ENCODE measurements around the gene MSMO1. TPM values are rescaled to one million over a fixed set of nuclear protein-coding genes. Genes with fewer than 3 reads are reported as not detected.

Gene MSMO1
- polyA plus RNA-seq, 1 experiment = 14.9 TPM

DNA sequence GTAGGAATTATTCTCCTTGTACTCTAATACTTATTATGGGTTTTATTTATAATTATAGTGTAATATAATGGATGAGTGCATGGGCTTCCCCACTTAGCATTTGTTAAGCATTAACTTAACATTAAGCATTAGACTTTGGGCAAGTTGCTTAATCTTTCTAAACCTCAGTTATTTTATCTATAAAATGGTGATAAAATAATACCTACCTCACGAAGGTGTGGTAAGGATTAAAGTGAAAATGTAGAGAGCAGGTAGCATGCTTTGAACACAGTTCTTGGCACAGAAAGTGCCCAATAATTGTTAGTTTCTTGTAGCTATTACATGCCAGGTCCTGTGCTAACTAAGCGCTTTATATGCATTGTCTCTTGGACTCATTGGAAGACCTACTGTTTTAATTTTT lies 2.6 kb downstream of the MSMO1 start:
- POLR2A ChIA-PET = interaction anchor here (0.6 kb wide), 2 partner anchors 17 to 46 kb away, joined by 3 to 12 read pairs; no protein-coding TSS in a partner anchor
- H3K36me3 ChIP-seq (ENCODE audit: control insufficient read depth, insufficient read depth, low read length) = no peaks in the 10 kb centered on the region

GRCh38 chr4:165330666-165331065 lies 3.2 kb downstream of the MSMO1 start:
- no peak for DNase-seq (ENCODE audit: low read depth)
- no peak for TF ChIP-seq CTCF (IDR thresholded peaks at IDR 0.05; ENCODE audit: insufficient read depth, low read depth, low read length)
- H3K36me3 ChIP-seq (ENCODE audit: control insufficient read depth, insufficient read depth, low read length) = no peaks in the 10 kb centered on the region
- H3K4me3 ChIP-seq (ENCODE audit: low read depth, low read length) = no peak overlapping the region
- ChIA-PET CTCF (interaction anchor here (0.9 to 1.0 kb wide), 2 partner anchors 28 to 49 kb away, joined by 3 to 4 read pairs; partner anchors contain the start of gene CPE), POLR2A (no interaction called here)
- no peaks in the 10 kb centered on the region for H3K27me3 ChIP-seq (ENCODE audit: control insufficient read depth, insufficient read depth, low read length)

More for the DNA sequence above, 2.6 kb downstream of the MSMO1 start:
- no peak overlapping the region for H3K4me3 ChIP-seq (ENCODE audit: low read depth, low read length)
- TF ChIP-seq CTCF (IDR thresholded peaks at IDR 0.05; ENCODE audit: insufficient read depth, low read depth, low read length) = no peak
- no peak for DNase-seq (ENCODE audit: low read depth)
- CTCF ChIA-PET = interaction anchor here (1.0 kb wide), 1 partner anchor 29 kb away, joined by 3 read pairs; no protein-coding TSS in a partner anchor
- no peaks in the 10 kb centered on the region for H3K27me3 ChIP-seq (ENCODE audit: control insufficient read depth, insufficient read depth, low read length)

DNA sequence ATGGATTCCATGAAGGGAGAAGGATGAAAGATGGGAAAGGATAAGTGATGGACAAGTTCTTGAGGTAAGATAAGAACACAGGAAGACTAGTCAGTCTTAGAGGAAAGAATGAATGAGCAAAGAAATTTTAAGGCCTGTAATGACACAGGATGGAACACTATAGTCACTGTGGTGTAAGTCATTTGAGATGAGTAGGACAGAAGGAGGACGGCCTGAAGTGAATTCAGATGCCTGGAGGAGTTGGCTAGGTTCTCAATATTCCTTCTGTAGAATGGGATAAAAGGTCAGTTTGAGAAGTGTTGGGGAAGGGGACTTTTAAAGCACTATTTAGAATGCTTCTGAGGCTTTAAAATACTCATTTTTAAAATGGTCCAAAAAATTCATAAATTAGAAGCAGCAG lies 3.9 kb downstream of the MSMO1 start:
- no peaks in the 10 kb centered on the region for H3K27me3 ChIP-seq (ENCODE audit: control insufficient read depth, insufficient read depth, low read length)
- TF ChIP-seq CTCF (IDR thresholded peaks at IDR 0.05; ENCODE audit: insufficient read depth, low read depth, low read length) = no peak
- H3K4me3 ChIP-seq (ENCODE audit: low read depth, low read length) = no peak overlapping the region
- no peak for DNase-seq (ENCODE audit: low read depth)
- POLR2A ChIA-PET = no interaction called here
- CTCF ChIA-PET = interaction anchor here (0.9 kb wide), 1 partner anchor 48 kb away, joined by 4 read pairs; the partner anchor contains the start of gene CPE
- H3K36me3 ChIP-seq (ENCODE audit: control insufficient read depth, insufficient read depth, low read length) = no peaks in the 10 kb centered on the region

- Histone ChIP-seq H3K36me3 (ENCODE audit: control insufficient read depth, insufficient read depth, low read length) (no peaks in the 10 kb centered on the region; the same call in 1 of the 2 replicates), H3K4me3 (ENCODE audit: low read depth, low read length) (no peak overlapping the region), H3K27me3 (ENCODE audit: control insufficient read depth, insufficient read depth, low read length) (no peaks in the 10 kb centered on the region)
- POLR2A ChIA-PET = no interaction called here
- DNase-seq (ENCODE audit: low read depth) = no peak
- no peak for TF ChIP-seq CTCF (IDR thresholded peaks at IDR 0.05; ENCODE audit: insufficient read depth, low read depth, low read length)
- CTCF ChIA-PET = interaction anchor here (0.9 kb wide), 1 partner anchor 47 kb away, joined by 4 read pairs; the partner anchor contains the start of gene CPE
Observed at GRCh38 chr4:165331823-165332222, 4.4 kb downstream of the MSMO1 start.

GRCh38 chr4:165332502-165332901 lies 5.0 kb downstream of the MSMO1 start:
- ChIA-PET CTCF (interaction anchor here (1.3 kb wide), 1 partner anchor 26 kb away, joined by 3 read pairs; no protein-coding TSS in a partner anchor), POLR2A (no interaction called here)
- no peaks in the 10 kb centered on the region; the same call in 1 of the 2 replicates for H3K36me3 ChIP-seq (ENCODE audit: control insufficient read depth, insufficient read depth, low read length)
- no peak for DNase-seq (ENCODE audit: low read depth)
- TF ChIP-seq CTCF (IDR thresholded peaks at IDR 0.05; ENCODE audit: insufficient read depth, low read depth, low read length) = no peak
- H3K4me3 ChIP-seq (ENCODE audit: low read depth, low read length) = no peak overlapping the region
- H3K27me3 ChIP-seq (ENCODE audit: control insufficient read depth, insufficient read depth, low read length) = no peaks in the 10 kb centered on the region

All from BJ (cell line).